Upper lobe of left lung (tissue), 6 donors: ENCODE data around the gene MFSD2B. TPM values are rescaled to one million over a fixed set of nuclear protein-coding genes. Genes with fewer than 3 reads are reported as not detected.
"Not testable (repeated sequence)": the region's sequence is repeated elsewhere in the genome, so short reads cannot be mapped to it uniquely, and the experiment has no call there.

Experiments used
- ATAC-seq, 2 donors: fragments of 200-7000 bp; cut with Tn5 transposase; one replicate each; pipeline ENCODE4 v1.9.1; 2022; ENCODE audit warnings: mild to moderate bottlenecking in 2 of 2, moderate library complexity in 2 of 2; ENCODE audit not compliant: low FRiP score in 2 of 2
- DNase-seq, 2 donors: peaks; one replicate each; pipeline ENCODE4 v3.0.0-alpha.2; 2019 to 2020
- H3K27ac ChIP-seq, 4 donors: fragments of 200-600 bp; sonication (generic); one replicate each; pipeline ENCODE4 v1.5.1; 2016 to 2019
- H3K27me3 ChIP-seq, 4 donors: fragments of 200-600 bp; sonication (generic); one replicate each; pipeline ENCODE4 v1.5.1; 2017 to 2019
- H3K36me3 ChIP-seq, 4 donors: fragments of 200-600 bp; sonication (generic); one replicate each; pipeline ENCODE4 v1.5.1; 2016 to 2019
- H3K4me1 ChIP-seq, 4 donors: fragments of 200-600 bp; sonication (generic); one replicate each; pipeline ENCODE4 v1.5.1; 2018 to 2019
- H3K4me3 ChIP-seq, 4 donors: fragments of 200-600 bp; sonication (generic); one replicate each; pipeline ENCODE4 v1.5.1; 2017 to 2019; ENCODE audit warnings: mild to moderate bottlenecking in 2 of 4, moderate library complexity in 1 of 4
- H3K9me3 ChIP-seq, 4 donors: fragments of 200-600 bp; sonication (generic); one replicate each; pipeline ENCODE4 v1.5.1; 2018 to 2019
- EP300 ChIP-seq, 4 donors: sonication (generic); formaldehyde crosslinking; IDR thresholded peaks; one replicate each; pipeline ENCODE4 v1.5.1; 2017; ENCODE audit warnings: antibody characterized with exemption in 4 of 4, control low read depth in 2 of 4
- POLR2A ChIP-seq, 4 donors: fragments of 450-650 bp; IDR thresholded peaks; one replicate each; pipeline ENCODE4 v1.5.1; 2016 to 2017; ENCODE audit warnings: antibody characterized with exemption in 4 of 4, mild to moderate bottlenecking in 2 of 4
- POLR2AphosphoS5 ChIP-seq, 2 donors: sonication (generic); formaldehyde crosslinking; IDR thresholded peaks; one replicate each; pipeline ENCODE4 v1.5.1; 2017; ENCODE audit warnings: antibody characterized with exemption in 2 of 2
- WGBS, 2 donors: methylation state at CpG; one replicate each; pipeline ENCODE4 v1.1.5; 2017 to 2018; 5-methylcytosine and 5-hydroxymethylcytosine counted together
- total RNA-seq, 6 donors: library from RNA; depleted of rRNA in 4 of 6; stranded (reverse); fragments of >200 nt in 4 of 6; gene quantifications; one replicate each; pipeline versions ENCODE4 v1.1.0 to v1.2.1, GENCODE V29; 2016 to 2021
- TF ChIP-seq, protein P1 (sequence below), 6 experiments: fragments of 450-650 bp in 4 of 6; fragments of 200-600 bp in 2 of 6; sonication (generic) in 2 of 6; IDR thresholded peaks; one replicate each; pipeline ENCODE4 v1.5.1; 2016 to 2019; ENCODE audit warnings: antibody characterized with exemption in 6 of 6
- donor health status: DM: no; HTN: no; CAD: no; lungs with moderate emphysema.
- donor health status: DM: no; HTN: yes; CAD: no; lungs with severe emphysema.

MFSD2B gene
- total RNA-seq, 6 donors from 2014 or later = 0.40 to 1.8 (median 0.76) TPM; not detected in 1

- H3K9me3 ChIP-seq = no peaks in the 10 kb centered on the region
- no peak for DNase-seq
- WGBS, 2 donors = 58 to 76% methylated on average over 9 of the region's 9 CpGs
- TF ChIP-seq POLR2A (IDR thresholded peaks at IDR 0.05) (no peak), POLR2AphosphoS5 (IDR thresholded peaks at IDR 0.05) (no peak), EP300 (IDR thresholded peaks at IDR 0.05) (no peak)
- TF ChIP-seq, protein P1, sequence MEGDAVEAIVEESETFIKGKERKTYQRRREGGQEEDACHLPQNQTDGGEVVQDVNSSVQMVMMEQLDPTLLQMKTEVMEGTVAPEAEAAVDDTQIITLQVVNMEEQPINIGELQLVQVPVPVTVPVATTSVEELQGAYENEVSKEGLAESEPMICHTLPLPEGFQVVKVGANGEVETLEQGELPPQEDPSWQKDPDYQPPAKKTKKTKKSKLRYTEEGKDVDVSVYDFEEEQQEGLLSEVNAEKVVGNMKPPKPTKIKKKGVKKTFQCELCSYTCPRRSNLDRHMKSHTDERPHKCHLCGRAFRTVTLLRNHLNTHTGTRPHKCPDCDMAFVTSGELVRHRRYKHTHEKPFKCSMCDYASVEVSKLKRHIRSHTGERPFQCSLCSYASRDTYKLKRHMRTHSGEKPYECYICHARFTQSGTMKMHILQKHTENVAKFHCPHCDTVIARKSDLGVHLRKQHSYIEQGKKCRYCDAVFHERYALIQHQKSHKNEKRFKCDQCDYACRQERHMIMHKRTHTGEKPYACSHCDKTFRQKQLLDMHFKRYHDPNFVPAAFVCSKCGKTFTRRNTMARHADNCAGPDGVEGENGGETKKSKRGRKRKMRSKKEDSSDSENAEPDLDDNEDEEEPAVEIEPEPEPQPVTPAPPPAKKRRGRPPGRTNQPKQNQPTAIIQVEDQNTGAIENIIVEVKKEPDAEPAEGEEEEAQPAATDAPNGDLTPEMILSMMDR (IDR thresholded peaks at IDR 0.05) = no peak
- no peak overlapping the region for H3K4me3 ChIP-seq
- H3K36me3 ChIP-seq = no peaks in the 10 kb centered on the region
- peaks cover 10 to 13% (median 12%) of the 10 kb centered on the region in 4 donors for H3K4me1 ChIP-seq
- no peak for ATAC-seq
- H3K27me3 ChIP-seq = peaks cover 0 to 23% (median 14%) of the 10 kb centered on the region in 4 donors
- no peak overlapping the region for H3K27ac ChIP-seq
These were observed 2.8 kb downstream of the MFSD2B start for GRCh38 chr2:24012521-24013188.

DNA sequence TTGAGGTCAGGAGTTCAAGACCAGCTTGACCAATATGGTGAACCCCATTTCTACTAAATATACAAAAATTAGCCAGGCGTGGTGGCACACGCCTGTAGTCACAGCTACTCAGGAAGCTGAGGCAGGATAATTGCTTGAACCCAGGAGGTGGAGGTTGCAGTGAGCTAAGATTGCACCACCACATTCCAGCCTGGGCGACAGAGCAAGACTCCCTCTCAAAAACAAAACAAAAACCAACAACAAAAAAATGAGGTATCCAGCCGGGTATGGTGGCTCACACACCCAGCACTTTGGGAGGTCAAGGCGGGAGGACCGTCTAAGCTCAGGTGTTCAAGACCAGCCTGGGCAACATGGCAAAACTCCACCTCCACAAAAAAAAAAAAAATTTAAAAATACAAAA, 5.0 kb downstream of the MFSD2B start:
- WGBS, 2 donors = 98 to 99% methylated on average over 6 of the region's 6 CpGs
- H3K36me3 ChIP-seq, ATAC-seq, H3K4me1 ChIP-seq, H3K27ac ChIP-seq, H3K4me3 ChIP-seq, DNase-seq, H3K9me3 ChIP-seq: not testable (repeated sequence)
- peaks cover 0 to 14% (median 8%) of the 10 kb centered on the region in 4 donors for H3K27me3 ChIP-seq

DNA sequence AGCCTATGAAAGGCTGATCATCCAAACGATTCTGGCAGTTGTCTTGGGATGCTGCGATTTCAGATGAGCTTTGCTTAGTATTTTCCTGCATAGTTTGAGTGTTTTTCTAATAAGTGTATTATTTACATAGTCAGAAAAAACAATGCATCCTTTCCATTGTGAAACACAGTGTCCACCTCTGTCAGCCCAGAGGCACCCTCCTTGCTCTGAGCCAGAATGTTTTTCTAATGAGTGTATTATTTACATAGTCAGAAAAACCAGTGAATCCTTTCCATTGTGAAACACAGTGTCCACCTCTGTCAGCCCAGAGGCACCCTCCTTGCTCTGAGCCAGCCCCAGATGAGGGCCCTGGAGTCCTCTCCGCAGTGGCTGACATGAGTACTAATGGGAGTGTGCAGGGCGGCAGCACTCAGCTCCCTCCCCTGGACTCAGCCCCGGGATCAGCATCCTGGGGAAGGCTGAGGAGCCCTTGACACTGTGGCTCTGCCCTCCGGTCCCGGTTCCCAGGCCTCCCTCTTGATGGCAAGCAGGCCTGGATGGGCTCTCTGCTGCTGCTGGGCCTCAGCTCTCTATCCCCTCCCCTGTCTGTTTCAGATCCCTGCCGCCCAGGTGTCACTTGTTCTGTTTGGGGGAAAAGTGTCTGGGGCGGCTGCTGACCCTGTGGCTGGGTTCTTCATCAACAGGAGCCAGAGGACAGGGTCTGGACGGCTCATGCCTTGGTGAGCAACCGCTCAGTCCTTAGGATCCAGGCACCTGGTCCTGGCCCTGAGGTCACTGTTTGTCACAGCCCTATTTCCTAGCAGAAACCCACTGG, 5.9 kb downstream of the MFSD2B start:
- 80 to 83% methylated on average over 10 to 11 of the region's 11 CpGs for WGBS, 2 donors
- peaks cover 0 to 5% (median 2%) of the 10 kb centered on the region in 4 donors for H3K27me3 ChIP-seq
- DNase-seq (no peak), ATAC-seq (no peak)
- no peak overlapping the region for H3K27ac ChIP-seq
- no peak overlapping the region for H3K4me3 ChIP-seq
- H3K36me3 ChIP-seq = no peaks in the 10 kb centered on the region
- no peaks in the 10 kb centered on the region for H3K4me1 ChIP-seq
- TF ChIP-seq, protein P1 (IDR thresholded peaks at IDR 0.05) = no peak
- TF ChIP-seq POLR2AphosphoS5 (IDR thresholded peaks at IDR 0.05) = no peak
- no peak for TF ChIP-seq POLR2A (IDR thresholded peaks at IDR 0.05)
- TF ChIP-seq EP300 (IDR thresholded peaks at IDR 0.05) = no peak
- H3K9me3 ChIP-seq = no peaks in the 10 kb centered on the region

DNA sequence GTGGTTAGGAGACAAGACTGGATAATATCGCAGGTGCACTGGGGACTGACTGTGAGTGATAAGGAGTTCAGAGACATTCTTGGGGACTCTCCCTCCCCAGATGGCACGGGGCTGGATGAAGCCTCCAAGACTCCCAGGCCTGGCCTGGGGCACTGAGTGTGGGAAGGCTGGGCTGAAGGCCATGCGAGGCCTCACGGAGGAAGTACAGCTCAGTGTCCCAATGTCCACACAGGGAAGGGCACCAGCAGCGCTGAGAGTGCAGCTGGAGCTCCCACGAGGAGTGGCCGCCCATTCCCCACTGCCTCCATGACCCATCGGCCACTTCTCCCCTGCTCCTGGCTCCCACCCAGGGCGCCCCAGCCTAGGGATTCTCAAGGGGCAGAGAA, 6.5 kb downstream of the MFSD2B start:
- Histone ChIP-seq H3K9me3 (no peaks in the 10 kb centered on the region), H3K27ac (no peak overlapping the region), H3K4me1 (no peaks in the 10 kb centered on the region), H3K36me3 (no peaks in the 10 kb centered on the region), H3K27me3 (no peaks in the 10 kb centered on the region), H3K4me3 (no peak overlapping the region)
- 98% methylated on average over 9 of the region's 9 CpGs; no CpG with 5 or more reads in 1 of the 2 donors for WGBS, 2 donors
- DNase-seq = peak in 1 of 2 donors; percentile 71
- peak; percentile 16 to 25 for ATAC-seq
- TF ChIP-seq, protein P1 (IDR thresholded peaks at IDR 0.05) = no peak
- TF ChIP-seq POLR2A (IDR thresholded peaks at IDR 0.05) (no peak), EP300 (IDR thresholded peaks at IDR 0.05) (no peak), POLR2AphosphoS5 (IDR thresholded peaks at IDR 0.05) (no peak)

DNA sequence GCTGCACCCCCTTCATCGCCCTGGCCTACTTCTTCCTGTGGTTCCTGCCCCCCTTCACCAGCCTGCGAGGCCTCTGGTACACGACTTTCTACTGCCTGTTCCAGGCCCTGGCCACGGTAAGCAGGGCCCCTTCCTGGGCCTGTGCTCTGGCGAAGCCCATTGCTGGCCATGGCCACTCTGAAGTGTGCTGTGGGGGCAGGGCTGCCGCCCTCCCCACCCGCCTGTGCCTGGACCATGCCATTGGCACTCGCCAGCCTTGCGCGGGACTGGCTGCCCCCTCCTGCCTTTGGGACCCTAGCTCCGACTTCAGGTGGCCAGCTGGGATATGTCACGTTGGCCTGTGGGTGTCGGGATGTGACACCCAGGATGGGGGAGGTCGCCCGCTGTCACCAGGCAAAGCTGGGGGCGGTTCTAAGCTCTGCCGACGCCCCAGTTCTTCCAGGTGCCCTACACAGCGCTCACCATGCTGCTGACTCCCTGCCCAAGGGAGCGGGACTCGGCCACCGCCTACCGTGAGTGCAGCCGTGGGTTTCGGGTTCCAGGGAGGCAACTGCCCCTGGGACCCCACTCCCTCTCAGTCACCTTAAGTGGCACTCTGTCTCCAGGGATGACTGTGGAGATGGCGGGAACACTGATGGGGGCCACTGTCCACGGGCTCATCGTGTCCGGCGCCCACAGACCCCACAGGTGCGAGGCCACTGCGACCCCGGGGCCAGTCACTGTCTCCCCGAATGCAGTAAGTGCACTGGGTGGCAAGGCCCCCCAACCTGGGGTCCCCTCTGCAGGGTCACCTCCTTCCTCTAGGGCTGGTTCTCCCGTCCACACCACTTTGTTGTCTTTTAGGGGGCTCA, 7.2 kb downstream of the MFSD2B start:
- ATAC-seq = peak in 1 of 2 donors; percentile 8
- Histone ChIP-seq H3K36me3 (no peaks in the 10 kb centered on the region), H3K4me3 (no peak overlapping the region), H3K9me3 (no peaks in the 10 kb centered on the region), H3K27me3 (no peaks in the 10 kb centered on the region), H3K4me1 (no peaks in the 10 kb centered on the region), H3K27ac (no peak overlapping the region)
- TF ChIP-seq POLR2A (IDR thresholded peaks at IDR 0.05) (no peak), EP300 (IDR thresholded peaks at IDR 0.05) (no peak), POLR2AphosphoS5 (IDR thresholded peaks at IDR 0.05) (no peak)
- TF ChIP-seq, protein P1 (IDR thresholded peaks at IDR 0.05) = no peak
- DNase-seq = no peak
- WGBS, 2 donors = 91 to 96% methylated on average over 21 to 32 of the region's 35 CpGs
